Keratinocyte (primary cell): ENCODE data around the gene RBP2.

Experiments used
- EZH2 ChIP-seq: IDR thresholded peaks from one replicate; pipeline ENCODE4 v1.6.1; 2012; ENCODE audit warnings: inconsistent platforms, mild to moderate bottlenecking, low read length, moderate library complexity
- TF ChIP-seq, protein P1 (sequence below), 3 experiments: IDR thresholded peaks in 1 of 3; conservative IDR thresholded peaks in 1 of 3; optimal IDR thresholded peaks in 1 of 3; 2 replicates in 2 of 3; 3 replicates in 1 of 3; pipeline versions ENCODE3 to v1.5.1; 2011; ENCODE audit warnings: low read length in 3 of 3, mild to moderate bottlenecking in 3 of 3, moderate library complexity in 2 of 3, control low read depth in 1 of 3, inconsistent platforms in 1 of 3; ENCODE audit not compliant: insufficient read depth in 2 of 3; ENCODE audit errors: extremely low read depth in 1 of 3

DNA sequence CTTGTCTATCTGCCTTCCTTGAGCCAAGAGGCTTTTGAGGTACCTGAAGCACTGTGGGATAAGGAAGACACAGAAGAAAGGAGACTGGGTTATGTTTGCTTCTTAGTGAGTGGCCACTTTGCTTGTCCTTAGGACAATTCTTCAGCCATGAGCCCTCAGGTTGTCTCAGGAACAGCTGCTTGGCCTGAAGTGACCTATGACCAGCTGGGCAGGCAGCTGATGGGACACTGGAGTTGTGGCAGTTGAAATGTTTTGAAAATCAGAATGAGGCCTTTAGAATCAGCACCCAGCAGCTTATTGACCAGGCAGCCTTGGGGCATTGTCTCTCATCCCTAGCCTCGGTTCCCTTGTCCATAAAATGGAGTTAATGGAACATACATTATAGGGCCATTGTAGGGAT is 37.0 kb downstream of the RBP2 start:
- TF ChIP-seq, protein P1, sequence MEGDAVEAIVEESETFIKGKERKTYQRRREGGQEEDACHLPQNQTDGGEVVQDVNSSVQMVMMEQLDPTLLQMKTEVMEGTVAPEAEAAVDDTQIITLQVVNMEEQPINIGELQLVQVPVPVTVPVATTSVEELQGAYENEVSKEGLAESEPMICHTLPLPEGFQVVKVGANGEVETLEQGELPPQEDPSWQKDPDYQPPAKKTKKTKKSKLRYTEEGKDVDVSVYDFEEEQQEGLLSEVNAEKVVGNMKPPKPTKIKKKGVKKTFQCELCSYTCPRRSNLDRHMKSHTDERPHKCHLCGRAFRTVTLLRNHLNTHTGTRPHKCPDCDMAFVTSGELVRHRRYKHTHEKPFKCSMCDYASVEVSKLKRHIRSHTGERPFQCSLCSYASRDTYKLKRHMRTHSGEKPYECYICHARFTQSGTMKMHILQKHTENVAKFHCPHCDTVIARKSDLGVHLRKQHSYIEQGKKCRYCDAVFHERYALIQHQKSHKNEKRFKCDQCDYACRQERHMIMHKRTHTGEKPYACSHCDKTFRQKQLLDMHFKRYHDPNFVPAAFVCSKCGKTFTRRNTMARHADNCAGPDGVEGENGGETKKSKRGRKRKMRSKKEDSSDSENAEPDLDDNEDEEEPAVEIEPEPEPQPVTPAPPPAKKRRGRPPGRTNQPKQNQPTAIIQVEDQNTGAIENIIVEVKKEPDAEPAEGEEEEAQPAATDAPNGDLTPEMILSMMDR (optimal IDR thresholded peaks at IDR 0.05 in 1 of 3, IDR thresholded peaks at IDR 0.05 in 1 of 3, conservative IDR thresholded peaks at IDR 0.05 in 1 of 3; ENCODE audit: extremely low read depth in 1 of 3, insufficient read depth in 2 of 3, low read length in 3 of 3) = no peak
- no peak for TF ChIP-seq EZH2
